ENCODE results near the gene FBXL7.

GRCh38 chr5:15664961-15665360, 165.0 kb downstream of the FBXL7 start:
- TF ChIP-seq EZH2 (IDR thresholded peaks at IDR 0.05; ENCODE audit: borderline replicate concordance, low read depth, low read length, severe bottlenecking) (no peak), CTCF (IDR thresholded peaks at IDR 0.05; ENCODE audit: borderline replicate concordance, extremely low read depth, low read length, poor library complexity, severe bottlenecking) (no peak)

Measured in DND-41 (cell line).